ENCODE data around the gene VPS39. TPM values are rescaled to one million over a fixed set of nuclear protein-coding genes. Genes with fewer than 3 reads are reported as not detected.

The VPS39 gene
- total RNA-seq, 5 donors from 2014 or later (not counting 1 experiment from before 2014, with no cell fraction given) = 98.5 to 113 (median 101) TPM

GRCh38 chr15:42154212-42154941 lies 53.7 kb downstream of the VPS39 start:
- peaks cover 3 to 5% of the 10 kb centered on the region in 2 donors for H3K36me3 ChIP-seq (ENCODE audit: control insufficient read depth in 2 of 2, extremely low read depth in 1 of 2, insufficient read depth in 1 of 2, low read length in 1 of 2)
- no peak for ATAC-seq (replicated peaks in 1 of 4)
- CTCF ChIA-PET = no interaction called here

GRCh38 chr15:42153874-42154211 lies 54.3 kb downstream of the VPS39 start:
- no peak overlapping the region for H3K27ac ChIP-seq (ENCODE audit: low read length)
- WGBS (ENCODE audit: insufficient coverage) = 77% methylated on average over 2 of the region's 4 CpGs
- Mint-ChIP-seq H3K27me3 (no peaks in the 10 kb centered on the region), H3K36me3 (peaks cover 5% of the 10 kb centered on the region), H3K9me3 (no peaks in the 10 kb centered on the region), H3K4me1 (no peaks in the 10 kb centered on the region), H3K4me3 (no peak overlapping the region), H3K27ac (no peak overlapping the region)
- ChIA-PET CTCF (no interaction called here), POLR2A (no interaction called here)
- peaks cover under 1 to 3% of the 10 kb centered on the region in 2 donors for H3K36me3 ChIP-seq (ENCODE audit: control insufficient read depth in 2 of 2, extremely low read depth in 1 of 2, insufficient read depth in 1 of 2, low read length in 1 of 2)
- H3K4me3 ChIP-seq (ENCODE audit: control insufficient read depth in 1 of 2, extremely low read depth in 1 of 2, low read length in 1 of 2) = no peak overlapping the region
- H3K27me3 ChIP-seq (replicated peaks in 1 of 2; ENCODE audit: control insufficient read depth in 2 of 2, extremely low read depth in 1 of 2, insufficient read depth in 2 of 2, low read length in 1 of 2) = peaks cover 0 to 3% of the 10 kb centered on the region in 2 experiments
- no peaks in the 10 kb centered on the region for H3K9me3 ChIP-seq
- DNase-seq = no peak
- ATAC-seq (replicated peaks in 1 of 4) = no peak
- no peaks in the 10 kb centered on the region for H3K4me1 ChIP-seq (ENCODE audit: control insufficient read depth in 1 of 2, extremely low read depth in 1 of 2, insufficient read depth in 2 of 2, low read length in 2 of 2)

More at GRCh38 chr15:42154212-42154941, 53.7 kb downstream of the VPS39 start:
- POLR2A ChIA-PET = interaction anchor here in 1 of 2 donors (0.6 kb wide), 1 partner anchor 1585 kb away, joined by 3 read pairs; no protein-coding TSS in a partner anchor
- Mint-ChIP-seq H3K36me3 (peaks cover 5% of the 10 kb centered on the region), H3K4me1 (no peaks in the 10 kb centered on the region), H3K27ac (no peak overlapping the region), H3K4me3 (no peak overlapping the region), H3K27me3 (no peaks in the 10 kb centered on the region), H3K9me3 (no peaks in the 10 kb centered on the region)
- DNase-seq = no peak
- Histone ChIP-seq H3K9me3 (no peaks in the 10 kb centered on the region), H3K27me3 (replicated peaks in 1 of 2; ENCODE audit: control insufficient read depth in 2 of 2, extremely low read depth in 1 of 2, insufficient read depth in 2 of 2, low read length in 1 of 2) (peaks cover 0 to 3% of the 10 kb centered on the region in 2 experiments), H3K27ac (ENCODE audit: low read length) (no peak overlapping the region), H3K4me1 (ENCODE audit: control insufficient read depth in 1 of 2, extremely low read depth in 1 of 2, insufficient read depth in 2 of 2, low read length in 2 of 2) (no peaks in the 10 kb centered on the region), H3K4me3 (ENCODE audit: control insufficient read depth in 1 of 2, extremely low read depth in 1 of 2, low read length in 1 of 2) (no peak overlapping the region)
- WGBS (ENCODE audit: insufficient coverage) = 87% methylated on average over 11 of the region's 16 CpGs

GRCh38 chr15:42152921-42153698 lies 55.0 kb downstream of the VPS39 start:
- Mint-ChIP-seq H3K9me3 (no peaks in the 10 kb centered on the region), H3K36me3 (no peaks in the 10 kb centered on the region), H3K4me1 (no peaks in the 10 kb centered on the region), H3K27ac (no peak overlapping the region), H3K27me3 (no peaks in the 10 kb centered on the region), H3K4me3 (no peak overlapping the region)
- ChIA-PET CTCF (no interaction called here), POLR2A (no interaction called here)
- Histone ChIP-seq H3K4me1 (ENCODE audit: control insufficient read depth in 1 of 2, extremely low read depth in 1 of 2, insufficient read depth in 2 of 2, low read length in 2 of 2) (no peaks in the 10 kb centered on the region), H3K9me3 (no peaks in the 10 kb centered on the region), H3K36me3 (ENCODE audit: control insufficient read depth in 2 of 2, extremely low read depth in 1 of 2, insufficient read depth in 1 of 2, low read length in 1 of 2) (peaks cover 0 to 2% of the 10 kb centered on the region in 2 donors), H3K27ac (ENCODE audit: low read length) (no peak overlapping the region), H3K27me3 (replicated peaks in 1 of 2; ENCODE audit: control insufficient read depth in 2 of 2, extremely low read depth in 1 of 2, insufficient read depth in 2 of 2, low read length in 1 of 2) (peaks cover 0 to 3% of the 10 kb centered on the region in 2 experiments), H3K4me3 (ENCODE audit: control insufficient read depth in 1 of 2, extremely low read depth in 1 of 2, low read length in 1 of 2) (no peak overlapping the region)
- DNase-seq (no peak), ATAC-seq (replicated peaks in 1 of 4) (no peak)
- 87% methylated on average over 5 of the region's 11 CpGs for WGBS (ENCODE audit: insufficient coverage)

- Mint-ChIP-seq H3K36me3 (no peaks in the 10 kb centered on the region), H3K9me3 (no peaks in the 10 kb centered on the region), H3K27ac (no peak overlapping the region), H3K4me3 (no peak overlapping the region), H3K4me1 (no peaks in the 10 kb centered on the region), H3K27me3 (no peaks in the 10 kb centered on the region)
- Histone ChIP-seq H3K27me3 (replicated peaks in 1 of 2; ENCODE audit: control insufficient read depth in 2 of 2, extremely low read depth in 1 of 2, insufficient read depth in 2 of 2, low read length in 1 of 2) (peaks cover 0 to 5% of the 10 kb centered on the region in 2 experiments), H3K4me1 (ENCODE audit: control insufficient read depth in 1 of 2, extremely low read depth in 1 of 2, insufficient read depth in 2 of 2, low read length in 2 of 2) (no peaks in the 10 kb centered on the region), H3K4me3 (ENCODE audit: control insufficient read depth in 1 of 2, extremely low read depth in 1 of 2, low read length in 1 of 2) (no peak overlapping the region), H3K36me3 (ENCODE audit: control insufficient read depth in 2 of 2, extremely low read depth in 1 of 2, insufficient read depth in 1 of 2, low read length in 1 of 2) (no peaks in the 10 kb centered on the region), H3K9me3 (no peaks in the 10 kb centered on the region), H3K27ac (ENCODE audit: low read length) (no peak overlapping the region)
- CTCF ChIA-PET = no interaction called here
- no peak for DNase-seq
- POLR2A ChIA-PET = no interaction called here
- ATAC-seq (replicated peaks in 1 of 4) = no peak
- WGBS (ENCODE audit: insufficient coverage) = 89% methylated on average over 13 of the region's 14 CpGs
These were observed 55.7 kb downstream of the VPS39 start for GRCh38 chr15:42152196-42152920.

GRCh38 chr15:42151736-42152135 lies 56.4 kb downstream of the VPS39 start:
- WGBS (ENCODE audit: insufficient coverage) = 85% methylated on average over 4 of the region's 4 CpGs
- no peak for DNase-seq
- Mint-ChIP-seq H3K4me3 (no peak overlapping the region), H3K27me3 (no peaks in the 10 kb centered on the region), H3K4me1 (no peaks in the 10 kb centered on the region), H3K9me3 (no peaks in the 10 kb centered on the region), H3K27ac (no peak overlapping the region), H3K36me3 (no peaks in the 10 kb centered on the region)
- no peak overlapping the region for H3K27ac ChIP-seq (ENCODE audit: low read length)
- ChIA-PET CTCF (no interaction called here), POLR2A (no interaction called here)
- H3K27me3 ChIP-seq (replicated peaks in 1 of 2; ENCODE audit: control insufficient read depth in 2 of 2, extremely low read depth in 1 of 2, insufficient read depth in 2 of 2, low read length in 1 of 2) = peaks cover 0 to 7% of the 10 kb centered on the region in 2 experiments
- H3K4me1 ChIP-seq (ENCODE audit: control insufficient read depth in 1 of 2, extremely low read depth in 1 of 2, insufficient read depth in 2 of 2, low read length in 2 of 2) = no peaks in the 10 kb centered on the region
- ATAC-seq (replicated peaks in 1 of 4) = no peak
- no peaks in the 10 kb centered on the region for H3K9me3 ChIP-seq
- H3K36me3 ChIP-seq (ENCODE audit: control insufficient read depth in 2 of 2, extremely low read depth in 1 of 2, insufficient read depth in 1 of 2, low read length in 1 of 2) = no peaks in the 10 kb centered on the region
- H3K4me3 ChIP-seq (ENCODE audit: control insufficient read depth in 1 of 2, extremely low read depth in 1 of 2, low read length in 1 of 2) = no peak overlapping the region

- Mint-ChIP-seq H3K27me3 (no peaks in the 10 kb centered on the region), H3K9me3 (no peaks in the 10 kb centered on the region), H3K27ac (no peak overlapping the region), H3K36me3 (no peaks in the 10 kb centered on the region), H3K4me3 (no peak overlapping the region), H3K4me1 (no peaks in the 10 kb centered on the region)
- Histone ChIP-seq H3K27me3 (replicated peaks in 1 of 2; ENCODE audit: control insufficient read depth in 2 of 2, extremely low read depth in 1 of 2, insufficient read depth in 2 of 2, low read length in 1 of 2) (peaks cover 0 to 8% of the 10 kb centered on the region in 2 experiments), H3K9me3 (no peaks in the 10 kb centered on the region), H3K36me3 (ENCODE audit: control insufficient read depth in 2 of 2, extremely low read depth in 1 of 2, insufficient read depth in 1 of 2, low read length in 1 of 2) (no peaks in the 10 kb centered on the region), H3K27ac (ENCODE audit: low read length) (no peak overlapping the region), H3K4me3 (ENCODE audit: control insufficient read depth in 1 of 2, extremely low read depth in 1 of 2, low read length in 1 of 2) (no peak overlapping the region), H3K4me1 (ENCODE audit: control insufficient read depth in 1 of 2, extremely low read depth in 1 of 2, insufficient read depth in 2 of 2, low read length in 2 of 2) (no peaks in the 10 kb centered on the region)
- DNase-seq (no peak), ATAC-seq (replicated peaks in 1 of 4) (no peak)
- 98% methylated on average over 5 of the region's 10 CpGs for WGBS (ENCODE audit: insufficient coverage)
- ChIA-PET POLR2A (no interaction called here), CTCF (no interaction called here)
These were observed 57.0 kb downstream of the VPS39 start for GRCh38 chr15:42151141-42151561.
